MM.1S (cell line): ENCODE measurements around the gene PHF19.

ENCODE experiments used
- DNase-seq: peaks from one replicate; pipeline ENCODE4 v3.0.0-alpha.2; 2015
- H2AFZ ChIP-seq: fragments of 300-600 bp; sonication (generic); 2 replicates; pipeline ENCODE4 v1.6.0; 2016; ENCODE audit warnings: antibody characterized with exemption, low read length
- H3F3A ChIP-seq: fragments of 300-600 bp; sonication (generic); 2 replicates; pipeline ENCODE4 v1.6.1; 2016; ENCODE audit warnings: mild to moderate bottlenecking, antibody characterized with exemption, low read length, moderate library complexity, mixed read lengths; ENCODE audit not compliant: insufficient read depth
- H3K27ac ChIP-seq: fragments of 300-600 bp; sonication (generic); 2 replicates; pipeline ENCODE4 v1.5.1; 2016; ENCODE audit warnings: mild to moderate bottlenecking, low read length
- H3K27me3 ChIP-seq: fragments of 300-600 bp; sonication (generic); replicated peaks from 2 replicates; pipeline ENCODE4 v1.6.0; 2016; ENCODE audit warnings: low read length; ENCODE audit not compliant: insufficient read depth
- H3K36me3 ChIP-seq: fragments of 300-600 bp; sonication (generic); replicated peaks from 2 replicates; pipeline ENCODE4 v1.6.1; 2016; ENCODE audit warnings: mild to moderate bottlenecking, low read length, mixed read lengths; ENCODE audit not compliant: insufficient read depth
- H3K4me1 ChIP-seq: fragments of 300-600 bp; sonication (generic); 2 replicates; pipeline ENCODE4 v1.6.1; 2016; ENCODE audit warnings: low read length, mixed read lengths
- H3K4me2 ChIP-seq: fragments of 300-600 bp; sonication (generic); 2 replicates; pipeline ENCODE4 v1.6.0; 2016; ENCODE audit warnings: low read depth, low read length
- H3K4me3 ChIP-seq: fragments of 300-600 bp; sonication (generic); 2 replicates; pipeline ENCODE4 v1.5.1; 2016; ENCODE audit warnings: low read length, mixed read lengths
- H3K79me2 ChIP-seq: fragments of 300-600 bp; sonication (generic); 2 replicates; pipeline ENCODE4 v1.6.1; 2016; ENCODE audit warnings: mixed run types, low read length, mixed read lengths
- H3K9ac ChIP-seq: fragments of 300-600 bp; sonication (generic); 2 replicates; pipeline ENCODE4 v1.6.1; 2016; ENCODE audit warnings: low read length, mixed read lengths
- H3K9me2 ChIP-seq: fragments of 300-600 bp; sonication (generic); replicated peaks from 2 replicates; pipeline ENCODE4 v1.6.1; 2016; ENCODE audit warnings: mild to moderate bottlenecking, low read length, mixed read lengths; ENCODE audit not compliant: insufficient read depth
- H3K9me3 ChIP-seq: fragments of 300-600 bp; sonication (generic); replicated peaks from 2 replicates; pipeline ENCODE4 v1.6.1; 2016; ENCODE audit warnings: mild to moderate bottlenecking, low read length, mixed read lengths; ENCODE audit not compliant: insufficient read depth
- H4K20me1 ChIP-seq: fragments of 300-600 bp; sonication (generic); 2 replicates; pipeline ENCODE4 v1.6.1; 2016; ENCODE audit warnings: mild to moderate bottlenecking, low read length, moderate library complexity, mixed read lengths; ENCODE audit not compliant: insufficient read depth
- EZH2 ChIP-seq: fragments of 300-600 bp; sonication (generic); optimal IDR thresholded peaks from 2 replicates; pipeline ENCODE3; 2017; ENCODE audit warnings: low read depth, mild to moderate bottlenecking, antibody characterized with exemption, low read length, mixed read lengths
- EZH2phosphoT487 ChIP-seq: fragments of 300-600 bp; sonication (generic); IDR thresholded peaks from 2 replicates; pipeline ENCODE4 v1.6.1; 2018; ENCODE audit warnings: antibody characterized with exemption, low read length
- TF ChIP-seq, protein P1 (sequence below): fragments of 300-600 bp; sonication (generic); IDR thresholded peaks from 2 replicates; pipeline ENCODE4 v1.5.1; 2016; ENCODE audit warnings: antibody characterized with exemption, low read length, mixed read lengths

PHF19 gene

GRCh38 chr9:120924698-120925534 is 47.9 kb upstream of the PHF19 start:
- Histone ChIP-seq H2AFZ (no peak overlapping the region), H3K4me2 (no peak overlapping the region), H3K79me2 (no peaks in the 10 kb centered on the region), H3K9me2 (no peaks in the 10 kb centered on the region), H3K27ac (no peak overlapping the region), H3K27me3 (no peaks in the 10 kb centered on the region), H3K4me1 (peaks cover 34% of the 10 kb centered on the region), H4K20me1 (no peaks in the 10 kb centered on the region), H3K36me3 (no peaks in the 10 kb centered on the region), H3K9me3 (no peaks in the 10 kb centered on the region), H3F3A (peaks cover 26% of the 10 kb centered on the region), H3K9ac (no peak overlapping the region), H3K4me3 (no peak overlapping the region)
- no peak for DNase-seq
- no peak for TF ChIP-seq EZH2phosphoT487
- TF ChIP-seq EZH2, result no peak
- TF ChIP-seq, protein P1, sequence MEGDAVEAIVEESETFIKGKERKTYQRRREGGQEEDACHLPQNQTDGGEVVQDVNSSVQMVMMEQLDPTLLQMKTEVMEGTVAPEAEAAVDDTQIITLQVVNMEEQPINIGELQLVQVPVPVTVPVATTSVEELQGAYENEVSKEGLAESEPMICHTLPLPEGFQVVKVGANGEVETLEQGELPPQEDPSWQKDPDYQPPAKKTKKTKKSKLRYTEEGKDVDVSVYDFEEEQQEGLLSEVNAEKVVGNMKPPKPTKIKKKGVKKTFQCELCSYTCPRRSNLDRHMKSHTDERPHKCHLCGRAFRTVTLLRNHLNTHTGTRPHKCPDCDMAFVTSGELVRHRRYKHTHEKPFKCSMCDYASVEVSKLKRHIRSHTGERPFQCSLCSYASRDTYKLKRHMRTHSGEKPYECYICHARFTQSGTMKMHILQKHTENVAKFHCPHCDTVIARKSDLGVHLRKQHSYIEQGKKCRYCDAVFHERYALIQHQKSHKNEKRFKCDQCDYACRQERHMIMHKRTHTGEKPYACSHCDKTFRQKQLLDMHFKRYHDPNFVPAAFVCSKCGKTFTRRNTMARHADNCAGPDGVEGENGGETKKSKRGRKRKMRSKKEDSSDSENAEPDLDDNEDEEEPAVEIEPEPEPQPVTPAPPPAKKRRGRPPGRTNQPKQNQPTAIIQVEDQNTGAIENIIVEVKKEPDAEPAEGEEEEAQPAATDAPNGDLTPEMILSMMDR, result no peak

- Histone ChIP-seq H3K4me3 (no peak overlapping the region), H3K4me1 (peaks cover 29% of the 10 kb centered on the region), H2AFZ (no peak overlapping the region), H3K27me3 (no peaks in the 10 kb centered on the region), H3K4me2 (no peak overlapping the region), H3K9ac (no peak overlapping the region), H3K36me3 (no peaks in the 10 kb centered on the region), H3K79me2 (no peaks in the 10 kb centered on the region), H3K9me2 (no peaks in the 10 kb centered on the region), H3K9me3 (no peaks in the 10 kb centered on the region), H3K27ac (no peak overlapping the region), H3F3A (peaks cover 20% of the 10 kb centered on the region), H4K20me1 (no peaks in the 10 kb centered on the region)
- DNase-seq, result no peak
- no peak for TF ChIP-seq EZH2
- TF ChIP-seq EZH2phosphoT487, result no peak
- TF ChIP-seq, protein P1, result no peak
These were observed 46.8 kb upstream of the PHF19 start for GRCh38 chr9:120923620-120924328.

- H3K79me2 ChIP-seq, result no peaks in the 10 kb centered on the region
- H3K27me3 ChIP-seq, result no peaks in the 10 kb centered on the region
- no peak for DNase-seq
- H3F3A ChIP-seq, result peaks cover 8% of the 10 kb centered on the region
- H3K9me2 ChIP-seq, result no peaks in the 10 kb centered on the region
- no peak overlapping the region for H2AFZ ChIP-seq
- no peak overlapping the region for H3K27ac ChIP-seq
- H3K4me2 ChIP-seq, result no peak overlapping the region
- H4K20me1 ChIP-seq, result no peaks in the 10 kb centered on the region
- H3K4me1 ChIP-seq, result peaks cover 19% of the 10 kb centered on the region
- no peak overlapping the region for H3K4me3 ChIP-seq
- H3K9ac ChIP-seq, result no peak overlapping the region
- no peaks in the 10 kb centered on the region for H3K36me3 ChIP-seq
- H3K9me3 ChIP-seq, result no peaks in the 10 kb centered on the region
- TF ChIP-seq, protein P1, result no peak
- no peak for TF ChIP-seq EZH2
These were observed 45.6 kb upstream of the PHF19 start for GRCh38 chr9:120922404-120923195.
